SK-N-SH treated with all-trans-retinoic acid at 6 μM for 48 hours (cell line): ENCODE measurements around the gene TM9SF2.

ENCODE experiments used
- BACH2 ChIP-seq: fragments of 250-450 bp; sonication (Bioruptor Pico); IDR thresholded peaks from 2 replicates; pipeline ENCODE4 v1.9.0; 2021; ENCODE audit warnings: mild to moderate bottlenecking, borderline replicate concordance
- OSR1 ChIP-seq: fragments of 250-450 bp; sonication (Bioruptor Pico); IDR thresholded peaks from 2 replicates; pipeline ENCODE4 v1.8.0; 2022; ENCODE audit warnings: moderate library complexity, mild to moderate bottlenecking, inconsistent platforms
- RARB ChIP-seq: fragments of 250-450 bp; sonication (Bioruptor Pico); IDR thresholded peaks from 2 replicates; pipeline ENCODE4 v1.8.0; 2021; ENCODE audit warnings: mild to moderate bottlenecking, moderate library complexity
- ZC3H10 ChIP-seq: fragments of 250-450 bp; sonication (Bioruptor Pico); IDR thresholded peaks from 2 replicates; pipeline ENCODE4 v1.5.1; 2021; ENCODE audit warnings: mild to moderate bottlenecking, moderate library complexity
- TF ChIP-seq, protein P1 (sequence below): fragments of 250-450 bp; sonication (Bioruptor Pico); IDR thresholded peaks from 2 replicates; pipeline ENCODE4 v1.5.0; 2020; ENCODE audit warnings: mild to moderate bottlenecking, moderate library complexity
- TF ChIP-seq, protein P2 (sequence below): fragments of 250-450 bp; sonication (Bioruptor Pico); IDR thresholded peaks from 2 replicates; pipeline ENCODE4 v1.5.1; 2021; ENCODE audit warnings: mild to moderate bottlenecking, moderate library complexity
- TF ChIP-seq, protein P3 (sequence below): fragments of 250-450 bp; sonication (Bioruptor Pico); IDR thresholded peaks from 2 replicates; pipeline ENCODE4 v1.8.0; 2020; ENCODE audit warnings: mild to moderate bottlenecking, moderate library complexity, borderline replicate concordance

- TF ChIP-seq, protein P1, sequence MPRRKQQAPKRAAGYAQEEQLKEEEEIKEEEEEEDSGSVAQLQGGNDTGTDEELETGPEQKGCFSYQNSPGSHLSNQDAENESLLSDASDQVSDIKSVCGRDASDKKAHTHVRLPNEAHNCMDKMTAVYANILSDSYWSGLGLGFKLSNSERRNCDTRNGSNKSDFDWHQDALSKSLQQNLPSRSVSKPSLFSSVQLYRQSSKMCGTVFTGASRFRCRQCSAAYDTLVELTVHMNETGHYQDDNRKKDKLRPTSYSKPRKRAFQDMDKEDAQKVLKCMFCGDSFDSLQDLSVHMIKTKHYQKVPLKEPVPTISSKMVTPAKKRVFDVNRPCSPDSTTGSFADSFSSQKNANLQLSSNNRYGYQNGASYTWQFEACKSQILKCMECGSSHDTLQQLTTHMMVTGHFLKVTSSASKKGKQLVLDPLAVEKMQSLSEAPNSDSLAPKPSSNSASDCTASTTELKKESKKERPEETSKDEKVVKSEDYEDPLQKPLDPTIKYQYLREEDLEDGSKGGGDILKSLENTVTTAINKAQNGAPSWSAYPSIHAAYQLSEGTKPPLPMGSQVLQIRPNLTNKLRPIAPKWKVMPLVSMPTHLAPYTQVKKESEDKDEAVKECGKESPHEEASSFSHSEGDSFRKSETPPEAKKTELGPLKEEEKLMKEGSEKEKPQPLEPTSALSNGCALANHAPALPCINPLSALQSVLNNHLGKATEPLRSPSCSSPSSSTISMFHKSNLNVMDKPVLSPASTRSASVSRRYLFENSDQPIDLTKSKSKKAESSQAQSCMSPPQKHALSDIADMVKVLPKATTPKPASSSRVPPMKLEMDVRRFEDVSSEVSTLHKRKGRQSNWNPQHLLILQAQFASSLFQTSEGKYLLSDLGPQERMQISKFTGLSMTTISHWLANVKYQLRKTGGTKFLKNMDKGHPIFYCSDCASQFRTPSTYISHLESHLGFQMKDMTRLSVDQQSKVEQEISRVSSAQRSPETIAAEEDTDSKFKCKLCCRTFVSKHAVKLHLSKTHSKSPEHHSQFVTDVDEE (CRISPR knock-in tag): no peak
- TF ChIP-seq OSR1 (CRISPR knock-in tag): no peak
- TF ChIP-seq BACH2: no peak
- no peak for TF ChIP-seq ZC3H10 (CRISPR knock-in tag)
- no peak for TF ChIP-seq RARB
- TF ChIP-seq, protein P2, sequence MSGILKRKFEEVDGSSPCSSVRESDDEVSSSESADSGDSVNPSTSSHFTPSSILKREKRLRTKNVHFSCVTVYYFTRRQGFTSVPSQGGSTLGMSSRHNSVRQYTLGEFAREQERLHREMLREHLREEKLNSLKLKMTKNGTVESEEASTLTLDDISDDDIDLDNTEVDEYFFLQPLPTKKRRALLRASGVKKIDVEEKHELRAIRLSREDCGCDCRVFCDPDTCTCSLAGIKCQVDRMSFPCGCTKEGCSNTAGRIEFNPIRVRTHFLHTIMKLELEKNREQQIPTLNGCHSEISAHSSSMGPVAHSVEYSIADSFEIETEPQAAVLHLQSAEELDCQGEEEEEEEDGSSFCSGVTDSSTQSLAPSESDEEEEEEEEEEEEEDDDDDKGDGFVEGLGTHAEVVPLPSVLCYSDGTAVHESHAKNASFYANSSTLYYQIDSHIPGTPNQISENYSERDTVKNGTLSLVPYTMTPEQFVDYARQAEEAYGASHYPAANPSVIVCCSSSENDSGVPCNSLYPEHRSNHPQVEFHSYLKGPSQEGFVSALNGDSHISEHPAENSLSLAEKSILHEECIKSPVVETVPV: no peak
- TF ChIP-seq, protein P3, sequence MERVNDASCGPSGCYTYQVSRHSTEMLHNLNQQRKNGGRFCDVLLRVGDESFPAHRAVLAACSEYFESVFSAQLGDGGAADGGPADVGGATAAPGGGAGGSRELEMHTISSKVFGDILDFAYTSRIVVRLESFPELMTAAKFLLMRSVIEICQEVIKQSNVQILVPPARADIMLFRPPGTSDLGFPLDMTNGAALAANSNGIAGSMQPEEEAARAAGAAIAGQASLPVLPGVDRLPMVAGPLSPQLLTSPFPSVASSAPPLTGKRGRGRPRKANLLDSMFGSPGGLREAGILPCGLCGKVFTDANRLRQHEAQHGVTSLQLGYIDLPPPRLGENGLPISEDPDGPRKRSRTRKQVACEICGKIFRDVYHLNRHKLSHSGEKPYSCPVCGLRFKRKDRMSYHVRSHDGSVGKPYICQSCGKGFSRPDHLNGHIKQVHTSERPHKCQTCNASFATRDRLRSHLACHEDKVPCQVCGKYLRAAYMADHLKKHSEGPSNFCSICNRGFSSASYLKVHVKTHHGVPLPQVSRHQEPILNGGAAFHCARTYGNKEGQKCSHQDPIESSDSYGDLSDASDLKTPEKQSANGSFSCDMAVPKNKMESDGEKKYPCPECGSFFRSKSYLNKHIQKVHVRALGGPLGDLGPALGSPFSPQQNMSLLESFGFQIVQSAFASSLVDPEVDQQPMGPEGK: no peak
Observed at GRCh38 chr13:99459099-99459850, 42.0 kb upstream of the TM9SF2 start.
